ELR (cell line): Measurements from ENCODE around the gene GMEB1.
"Not testable (repeated sequence)": the region's sequence is repeated elsewhere in the genome, so short reads cannot be mapped to it uniquely, and the experiment has no call there.

Experiments used
- DNase-seq: peaks from one replicate; pipeline ENCODE4 v3.0.0-alpha.2; 2015; ENCODE audit warnings: low read depth

GMEB1 gene

DNA sequence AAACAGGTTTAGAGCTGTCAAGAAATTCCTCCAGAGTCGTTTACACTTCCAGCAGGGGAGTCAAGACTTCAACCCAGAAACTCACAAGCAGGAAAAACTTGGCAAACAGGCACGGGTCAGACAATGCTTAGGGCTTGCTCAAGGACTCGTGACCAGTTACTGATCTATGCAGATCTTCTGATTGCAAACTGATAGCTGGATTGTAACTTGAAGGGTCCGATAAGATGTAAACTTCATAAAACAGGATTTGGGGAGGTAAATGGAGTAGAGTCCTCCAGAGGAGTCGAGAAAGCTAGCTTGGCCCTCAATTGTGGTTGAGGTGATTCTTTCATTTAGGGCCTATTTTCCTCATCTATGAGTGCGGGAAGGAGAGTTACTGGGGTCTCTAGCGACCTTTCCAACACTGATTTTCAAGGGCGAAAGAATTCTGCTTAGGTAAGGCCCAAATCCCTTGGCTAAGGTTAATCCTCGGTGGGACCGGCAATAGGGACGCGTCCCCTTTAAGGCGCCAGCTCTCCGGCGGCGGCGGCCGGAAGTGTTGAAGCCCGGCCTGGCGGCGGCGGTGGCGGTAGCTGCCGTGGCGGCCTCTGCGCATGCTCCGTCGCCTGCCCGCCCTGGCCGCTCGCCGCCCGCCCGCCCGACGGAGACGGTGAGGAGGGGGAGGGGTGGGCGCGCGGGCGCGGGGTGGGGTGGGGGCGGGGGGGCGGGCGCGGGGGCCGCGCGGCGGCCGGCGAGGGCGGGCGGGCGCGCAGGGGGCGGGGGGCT is at the start of gene GMEB1:
Gene GMEB1, plus strand, starts transcription at position 594 of the 765 bp plus-strand sequence. CDS start 14,829 bp downstream, outside the sequence.
- DNase-seq = peak; percentile 87

GRCh38 chr1:28631713-28632112 is 36.9 kb upstream of the GMEB1 start:
- DNase-seq = no peak

- no peak for DNase-seq
Measured at GRCh38 chr1:28632560-28632959, 36.0 kb upstream of the GMEB1 start.

DNA sequence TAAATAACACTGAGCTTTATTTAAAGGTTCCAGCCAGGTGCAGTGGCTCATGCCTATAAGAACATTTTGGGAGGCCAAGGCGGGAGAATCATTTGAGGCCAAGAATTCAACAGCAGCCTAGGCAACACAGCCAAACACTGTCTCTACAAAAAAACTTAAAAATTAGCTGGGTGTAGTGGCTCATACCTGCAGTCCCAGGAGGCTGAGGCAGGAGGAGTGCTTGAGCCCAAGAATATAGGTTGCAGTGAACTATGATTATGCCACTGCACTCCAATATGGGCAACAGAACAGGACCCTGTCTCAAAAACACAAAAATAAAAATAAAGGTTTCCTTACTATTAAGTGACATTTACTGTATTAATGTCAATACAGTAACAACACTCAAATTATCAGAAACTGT is 27.8 kb upstream of the GMEB1 start:
- peak; percentile 51 for DNase-seq

DNA sequence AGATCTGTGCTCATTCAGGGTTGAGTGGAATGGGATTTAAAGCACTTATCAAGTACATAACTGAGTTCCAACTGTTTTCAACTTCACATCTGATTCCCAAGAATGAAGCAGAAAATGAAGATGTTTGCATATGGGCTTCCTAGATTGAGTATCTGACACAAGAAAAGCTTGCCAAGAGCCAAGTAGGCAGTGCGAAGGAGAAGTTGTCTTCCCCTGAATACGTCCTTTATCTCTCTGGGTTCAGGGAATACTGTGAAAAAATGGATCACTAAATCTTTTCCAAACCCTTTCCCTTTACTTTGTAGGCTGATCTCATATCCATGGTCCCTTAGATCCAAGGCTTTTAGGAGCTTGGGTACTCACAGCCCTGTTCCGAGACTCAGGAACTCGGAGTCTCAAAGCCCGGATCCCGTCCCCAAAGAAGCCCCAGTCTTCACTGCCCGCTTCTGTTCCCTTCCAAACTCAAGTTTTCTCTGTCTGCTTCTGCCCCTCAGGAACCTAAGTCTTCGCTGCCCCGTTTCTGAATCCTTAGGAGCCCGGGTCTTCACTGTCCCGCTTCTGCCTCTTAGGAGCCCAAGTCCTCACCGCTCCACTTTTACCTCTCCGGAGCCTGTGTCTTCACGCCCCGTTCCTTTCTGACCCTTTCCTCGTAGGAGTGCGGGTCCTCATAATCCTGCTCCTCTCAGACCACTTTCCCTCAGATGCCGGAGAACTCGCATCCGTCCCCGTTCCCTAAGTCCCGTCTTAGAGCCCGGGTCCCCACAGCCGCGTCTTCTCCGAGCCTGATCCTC is 26.3 kb upstream of the GMEB1 start:
- no peak for DNase-seq

- peak; percentile 94 for DNase-seq
Measured at GRCh38 chr1:28642847-28643635, 25.5 kb upstream of the GMEB1 start, which contains the start of gene TAF12. TAF12 (minus strand) TSS chr1:28643067; CDS start chr1:28622081, 20,986 bp downstream.

GRCh38 chr1:28644494-28644893 is 24.1 kb upstream of the GMEB1 start:
- DNase-seq = no peak

- not testable (repeated sequence) for DNase-seq
Measured at GRCh38 chr1:28645406-28645805, 23.2 kb upstream of the GMEB1 start.

DNA sequence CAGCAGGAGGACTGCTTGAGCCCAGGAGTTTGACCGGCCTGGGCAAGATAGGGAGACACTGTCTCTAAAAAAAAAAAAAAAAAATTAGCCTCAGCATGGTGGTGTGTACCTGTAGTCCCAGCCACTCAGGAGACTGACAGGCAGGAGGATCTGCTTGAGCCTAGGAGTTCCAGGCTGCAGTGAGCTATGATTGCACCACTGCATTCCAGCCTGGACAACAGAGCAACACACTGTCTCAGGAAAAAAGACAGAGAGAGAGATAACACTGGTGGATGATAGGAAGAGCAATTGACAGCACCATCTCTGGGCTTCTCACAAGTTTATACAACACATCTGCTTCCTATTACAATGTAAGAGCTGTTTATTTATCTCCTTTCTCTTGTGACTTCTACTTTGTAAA is 22.5 kb upstream of the GMEB1 start:
- no peak for DNase-seq

DNA sequence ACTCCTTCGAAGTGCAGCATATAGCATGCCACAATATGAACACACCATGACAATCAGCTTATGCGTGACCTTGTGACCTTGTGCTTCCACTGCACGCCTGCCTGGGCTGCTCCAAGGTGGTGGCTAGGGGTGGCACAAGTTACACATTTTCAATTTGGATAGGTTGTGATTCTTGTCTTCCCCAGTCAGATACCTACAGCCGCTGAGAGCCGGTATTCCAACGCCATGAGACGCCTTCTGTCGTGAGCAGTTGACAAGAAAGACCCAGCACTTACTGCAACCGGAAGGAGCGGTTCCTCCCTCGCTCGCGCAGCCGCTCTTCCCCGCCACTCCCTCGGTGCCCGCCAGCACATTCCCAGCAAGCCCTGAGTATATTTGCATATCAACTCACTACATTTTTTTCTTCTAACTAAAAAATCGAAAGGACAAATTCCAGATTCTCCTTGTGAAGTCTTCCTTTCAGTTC is 20.5 kb upstream of the GMEB1 start:
- DNase-seq = peak; percentile 91

GRCh38 chr1:28648474-28649198 is 19.9 kb upstream of the GMEB1 start, which contains the start of gene RNU11:
RNU11 (plus strand) TSS chr1:28648600.
- peak; percentile 100 for DNase-seq

DNA sequence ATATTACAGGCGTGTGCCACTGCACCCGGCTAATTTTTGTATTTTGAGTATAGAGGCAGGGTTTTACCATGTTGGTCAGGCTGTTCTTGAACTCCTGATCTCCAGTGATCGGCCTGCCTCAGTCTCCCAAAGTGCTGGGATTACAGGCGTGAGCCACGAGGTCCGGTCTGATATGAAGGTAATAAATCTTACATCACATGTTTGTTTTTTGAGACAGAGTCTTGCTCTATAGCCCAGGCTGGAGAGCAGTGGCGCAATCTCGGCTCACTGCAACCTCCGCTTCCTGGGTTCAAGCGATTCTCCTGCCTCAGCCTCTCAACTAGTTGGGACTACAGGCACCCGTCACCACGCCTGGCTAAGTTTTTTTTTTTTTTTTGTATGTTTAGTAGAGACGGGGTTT is 15.5 kb upstream of the GMEB1 start:
- not testable (repeated sequence) for DNase-seq

DNA sequence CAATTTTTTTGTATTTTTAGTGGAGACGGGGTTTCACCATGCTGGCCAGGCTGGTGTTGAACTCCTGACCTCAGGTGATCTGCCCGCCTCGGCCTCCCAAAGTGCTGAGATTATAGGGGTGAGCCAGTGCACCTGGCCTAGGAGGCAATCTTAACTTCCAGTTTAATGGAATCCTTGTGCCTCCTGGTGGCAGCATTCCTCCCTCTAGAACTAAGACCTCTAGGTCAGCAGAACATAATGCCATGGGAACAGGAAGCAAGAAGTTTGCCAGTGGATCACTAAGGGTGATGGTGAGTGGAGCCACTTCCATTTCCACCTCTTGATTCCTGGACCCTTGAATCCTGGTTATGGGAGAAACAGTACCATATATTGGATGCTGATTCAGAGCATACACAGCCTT is 14.7 kb upstream of the GMEB1 start:
- DNase-seq = peak; percentile 62

DNA sequence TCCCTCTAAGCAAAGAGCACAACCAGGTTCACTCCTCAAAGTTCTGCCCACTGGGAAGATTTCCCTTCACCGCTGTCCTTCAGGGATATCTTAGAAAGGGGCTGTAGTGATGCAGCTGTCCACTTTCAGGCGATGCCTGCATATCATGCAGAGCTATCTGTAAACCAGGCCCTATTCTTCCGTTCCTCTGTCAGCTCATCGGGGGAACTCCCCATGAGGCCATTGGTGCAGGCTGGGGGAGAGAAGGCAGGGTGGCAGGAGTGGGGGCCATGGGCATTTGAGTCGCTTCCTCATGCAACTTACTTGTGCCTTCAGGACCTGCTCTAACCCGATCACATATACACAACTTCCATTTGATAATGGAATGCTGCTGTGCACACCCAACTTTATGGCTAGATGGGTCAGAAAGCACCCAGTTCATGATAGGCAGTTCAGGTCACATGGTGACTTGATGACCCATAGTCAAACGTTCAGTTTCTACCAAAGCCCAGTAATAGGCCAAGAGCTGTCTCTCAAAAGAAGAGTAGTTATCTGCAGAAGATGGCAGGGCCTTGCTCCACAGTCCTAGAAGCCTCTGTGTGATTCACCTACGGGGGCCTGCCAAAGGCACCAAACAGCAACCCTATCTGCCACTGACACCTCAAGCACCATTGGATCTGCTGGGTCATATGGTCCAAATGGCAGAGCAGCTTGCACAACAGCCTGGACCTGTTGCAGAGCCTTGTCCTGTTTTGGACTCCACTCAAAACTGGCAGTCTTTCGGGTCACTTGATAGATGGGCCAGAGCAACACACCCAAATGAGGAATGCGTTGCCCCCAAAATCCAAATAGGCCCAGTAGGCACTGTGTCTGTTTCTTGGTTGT is 12.9 kb upstream of the GMEB1 start:
- not testable (repeated sequence) for DNase-seq

GRCh38 chr1:28656335-28656734 is 12.2 kb upstream of the GMEB1 start:
- DNase-seq = no peak

- no peak for DNase-seq
Measured at GRCh38 chr1:28663871-28664470, 4.6 kb upstream of the GMEB1 start.

DNA sequence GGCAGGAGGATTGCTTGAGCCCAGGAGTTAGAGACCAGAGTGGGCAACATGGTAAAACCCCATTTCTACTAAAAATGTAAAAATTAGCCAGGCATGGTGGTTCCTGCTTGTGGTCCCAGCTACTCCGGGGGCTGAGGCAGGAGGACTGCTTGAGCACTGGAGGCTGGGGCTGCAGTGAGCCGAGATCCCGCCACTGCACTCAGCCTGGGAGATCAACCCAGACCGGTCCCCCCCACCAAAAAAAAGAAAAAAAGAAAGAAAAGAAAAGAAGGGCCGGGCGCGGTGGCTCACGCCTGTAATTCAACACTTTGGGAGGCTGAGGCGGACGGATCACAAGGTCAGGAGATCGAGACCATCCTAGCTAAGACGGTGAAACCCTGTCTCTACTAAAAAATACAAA is 1.8 kb upstream of the GMEB1 start:
- no peak for DNase-seq

GRCh38 chr1:28668956-28669723 is 556 bp downstream of the GMEB1 start:
- DNase-seq = peak; percentile 71

DNA sequence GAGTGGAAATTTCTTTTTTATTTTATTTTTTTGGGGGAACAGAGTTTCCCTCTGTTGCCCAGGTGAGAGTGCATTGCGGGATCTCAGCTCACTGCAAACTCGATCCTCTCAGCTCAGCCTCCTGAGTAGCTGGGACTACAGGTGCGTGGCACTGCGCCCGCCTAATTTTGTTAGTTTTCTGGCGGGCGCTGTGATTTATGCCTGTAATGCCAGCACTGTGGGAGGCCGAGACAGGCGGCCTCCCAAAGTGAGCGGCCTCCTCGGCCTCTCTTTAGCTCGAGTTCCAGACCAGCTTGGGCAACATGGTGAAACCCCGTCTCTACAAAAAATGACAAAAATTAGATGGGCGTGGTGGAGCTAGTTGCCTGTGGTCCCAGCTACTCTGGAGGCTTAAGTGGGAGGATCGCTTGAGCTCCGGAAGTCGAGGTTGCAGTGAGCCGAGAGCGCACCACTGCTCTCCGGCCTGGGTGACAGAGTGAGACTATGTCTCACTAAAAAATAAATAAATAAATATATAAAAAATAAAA is 2.7 kb downstream of the GMEB1 start:
- no peak for DNase-seq
